K562 (cell line): ENCODE measurements around the gene XPR1. TPM values are rescaled to one million over a fixed set of nuclear protein-coding genes. Genes with fewer than 3 reads are reported as not detected.
A peak's percentile ranks its signal among the peaks of the same experiment; 100 is the strongest.

Experiments used
- ADNP ChIP-seq: fragments of 200-800 bp; sonication (Bioruptor generic); IDR thresholded peaks from 2 replicates; pipeline ENCODE4 v1.6.1; 2016; ENCODE audit warnings: missing genetic modification characterization, missing compliant biosample characterization
- HIVEP1 ChIP-seq: fragments of 250-450 bp; sonication (Bioruptor Pico); IDR thresholded peaks from 2 replicates; pipeline ENCODE4 v1.4.0; 2020; ENCODE audit warnings: mild to moderate bottlenecking
- MYC ChIP-seq, 2 experiments: fragments of 250-450 bp in 1 of 2; sonication (Bioruptor Pico) in 1 of 2; IDR thresholded peaks; 2 replicates each; pipeline versions ENCODE4 v1.5.1 to v1.6.1; 2012 to 2021; ENCODE audit warnings: low read depth in 2 of 2, borderline replicate concordance in 1 of 2, improper control_type of control experiment in 1 of 2, low read length in 1 of 2, mild to moderate bottlenecking in 1 of 2, moderate library complexity in 1 of 2
- NBN ChIP-seq: fragments of 450-650 bp; IDR thresholded peaks from 2 replicates; pipeline ENCODE4 v1.6.1; 2016; ENCODE audit warnings: low read depth, mild to moderate bottlenecking
- NCOA2 ChIP-seq, 2 experiments: fragments of 450-650 bp; IDR thresholded peaks; 2 replicates each; pipeline ENCODE4 v1.6.1; 2018; ENCODE audit warnings: mild to moderate bottlenecking in 2 of 2, moderate library complexity in 1 of 2; ENCODE audit not compliant: partially characterized antibody in 2 of 2
- NFATC3 ChIP-seq: fragments of 450-650 bp; IDR thresholded peaks from 2 replicates; pipeline ENCODE4 v1.6.1; 2017; ENCODE audit warnings: mild to moderate bottlenecking
- POU5F1 ChIP-seq: fragments of 150-350 bp; IDR thresholded peaks from 2 replicates; pipeline ENCODE4 v1.6.1; 2014; ENCODE audit warnings: borderline replicate concordance, low read length, low read depth, mild to moderate bottlenecking; ENCODE audit not compliant: partially characterized antibody
- PURB ChIP-seq: sonication (generic); formaldehyde crosslinking; IDR thresholded peaks from 2 replicates; pipeline ENCODE4 v1.9.0; 2021; ENCODE audit warnings: low read depth, mild to moderate bottlenecking, missing genetic modification reagents
- RBFOX2 ChIP-seq: fragments of 200-400 bp; formaldehyde crosslinking; IDR thresholded peaks from 2 replicates; pipeline ENCODE4 v1.6.1; 2017; ENCODE audit warnings: low read depth, mild to moderate bottlenecking, low read length, moderate library complexity
- RBM39 ChIP-seq: fragments of 200-400 bp; formaldehyde crosslinking; optimal IDR thresholded peaks from 2 replicates; pipeline ENCODE3; 2018; ENCODE audit warnings: low read depth, low read length
- SAFB ChIP-seq: fragments of 200-400 bp; formaldehyde crosslinking; IDR thresholded peaks from 2 replicates; pipeline ENCODE4 v1.6.1; 2017; ENCODE audit warnings: low read depth, low read length, borderline replicate concordance
- ZFP36 ChIP-seq: fragments of 150-350 bp; IDR thresholded peaks from 2 replicates; pipeline ENCODE4 v1.6.1; 2018; ENCODE audit warnings: low read length, low read depth; ENCODE audit not compliant: partially characterized antibody
- ZFX ChIP-seq: sonication (generic); formaldehyde crosslinking; IDR thresholded peaks from 2 replicates; pipeline ENCODE4 v1.8.0; 2022; ENCODE audit warnings: mild to moderate bottlenecking, missing genetic modification reagents, moderate library complexity
- ZMIZ1 ChIP-seq, 2 experiments: fragments of 150-350 bp in 1 of 2; IDR thresholded peaks; 2 replicates each; pipeline ENCODE4 v1.6.1; 2012 to 2016; ENCODE audit warnings: low read depth in 2 of 2, low read length in 2 of 2, mild to moderate bottlenecking in 1 of 2, moderate library complexity in 1 of 2
- ZNF133 ChIP-seq: fragments of 250-450 bp; sonication (Bioruptor Pico); IDR thresholded peaks from 2 replicates; pipeline ENCODE4 v1.4.0; 2020; ENCODE audit warnings: mild to moderate bottlenecking
- ZNF3 ChIP-seq: fragments of 250-450 bp; sonication (Bioruptor Pico); IDR thresholded peaks from 2 replicates; pipeline ENCODE4 v1.5.0; 2021; ENCODE audit warnings: mild to moderate bottlenecking, moderate library complexity
- ZNF583 ChIP-seq: fragments of 250-450 bp; sonication (Bioruptor Pico); IDR thresholded peaks from 2 replicates; pipeline ENCODE4 v1.4.0; 2020
- ZNF644 ChIP-seq: fragments of 200-800 bp; sonication (Bioruptor generic); IDR thresholded peaks from 2 replicates; pipeline ENCODE4 v1.6.1; 2016; ENCODE audit warnings: low read depth, missing genetic modification characterization, missing compliant biosample characterization
- ZNF696 ChIP-seq: fragments of 250-450 bp; sonication (Bioruptor Pico); conservative IDR thresholded peaks from 2 replicates; pipeline ENCODE4 v1.4.0; 2020; ENCODE audit warnings: mild to moderate bottlenecking, moderate library complexity
- polyA plus RNA-seq, 8 experiments: library from polyadenylated mRNA; depleted of rRNA in 4 of 8; stranded (reverse) in 5 of 8; unstranded in 3 of 8; fragments of >200 nt; fragmentation: Nextera tagmentation in 2 of 8; fragmentation: Illumina TruSeq in 1 of 8; extraction: Ambion mirVana in 2 of 8; extraction: Trizol in 1 of 8; gene quantifications; 2 replicates each; pipeline versions ENCODE4 v1.2.1 to v1.2.3, GENCODE V29; 2011 to 2014; ENCODE audit warnings: inconsistent platforms in 1 of 8, missing spikeins in 1 of 8
- total RNA-seq, 7 experiments: library from RNA; depleted of rRNA in 6 of 7; stranded (reverse); fragments of >200 nt in 6 of 7; fragmentation: Illumina TruSeq in 2 of 7; extraction: Trizol in 2 of 7; gene quantifications; 2 replicates each; pipeline versions ENCODE4 v1.2.1 to v1.2.3, GENCODE V29; 2011 to 2021; ENCODE audit warnings: low replicate concordance in 1 of 7
- TF ChIP-seq, protein P1 (sequence below): fragments of 250-450 bp; sonication (Bioruptor Pico); IDR thresholded peaks from 2 replicates; pipeline ENCODE4 v1.5.1; 2021; ENCODE audit warnings: mild to moderate bottlenecking
- TF ChIP-seq, protein P2 (sequence below), 2 experiments: IDR thresholded peaks; 2 replicates each; pipeline ENCODE4 v1.6.1; 2011; ENCODE audit warnings: borderline replicate concordance in 1 of 2, control low read depth in 1 of 2, low read depth in 1 of 2, low read length in 1 of 2, mild to moderate bottlenecking in 1 of 2, mixed read lengths in 1 of 2, moderate library complexity in 1 of 2; ENCODE audit not compliant: insufficient read depth in 1 of 2, insufficient read length in 1 of 2, poor library complexity in 1 of 2, severe bottlenecking in 1 of 2; ENCODE audit errors: extremely low read depth in 1 of 2

XPR1 gene
- total and polyA plus RNA-seq, 9 of the 15 experiments (the other 6 are each of a cell fraction or from before 2014, with no cell fraction given), result 3.0 to 66.2 (median 38.6) TPM

DNA sequence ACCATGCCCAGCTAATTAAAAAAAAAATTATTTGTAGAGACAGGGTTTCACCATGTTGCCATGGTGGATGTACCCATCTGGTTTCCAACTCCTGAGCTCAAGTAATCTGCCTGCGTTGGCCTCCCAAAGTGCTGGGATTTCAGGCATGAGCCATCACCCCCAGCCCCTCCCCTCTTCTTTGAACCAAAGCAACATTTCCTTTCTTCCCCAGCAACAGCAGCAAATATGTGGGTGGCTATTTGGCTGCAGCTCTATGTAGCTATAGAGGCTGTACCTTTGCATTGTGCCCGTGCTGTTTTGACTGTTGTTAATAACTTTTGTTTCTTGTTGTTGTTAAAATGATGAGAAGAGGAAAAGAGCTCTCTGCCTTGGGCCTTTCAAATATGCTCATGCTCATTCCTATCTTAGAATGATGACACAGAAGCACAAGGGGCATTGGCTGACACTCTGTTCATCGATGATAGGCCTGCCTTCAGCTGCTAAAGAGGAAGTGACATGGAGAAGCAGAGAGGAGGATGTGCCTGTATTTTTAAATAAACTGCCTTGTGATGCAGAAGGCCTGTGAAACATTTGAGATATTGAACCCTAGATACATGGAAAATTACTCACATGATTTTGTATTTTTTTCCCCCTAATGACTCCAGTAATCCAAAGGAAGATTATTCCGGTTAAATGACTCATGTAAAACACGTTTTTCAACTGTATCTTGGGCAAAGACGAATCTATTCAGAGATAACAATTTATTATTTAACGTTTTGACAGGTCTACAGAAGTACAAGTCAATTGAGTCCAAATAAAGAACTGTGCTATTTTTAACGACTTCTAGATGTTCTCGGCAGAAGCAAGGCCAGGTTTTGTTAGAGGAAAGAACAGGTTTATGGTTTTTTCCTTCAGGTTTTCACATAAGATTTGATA, 20.5 kb upstream of the XPR1 start (continued):
- no peak for TF ChIP-seq ZNF133 (CRISPR knock-in tag)
- TF ChIP-seq HIVEP1 (CRISPR knock-in tag), result 0 out of 2 replicates have a peak, but pooled peaks have one; percentile 29
- no peak; the same call in 1 of the 2 replicates for TF ChIP-seq ZNF583
- TF ChIP-seq MYC (IDR thresholded peaks at IDR 0.05; ENCODE audit: low read depth, low read length), result peak; percentile 70
- no peak for TF ChIP-seq MYC (CRISPR knock-in tag; IDR thresholded peaks at IDR 0.05; ENCODE audit: borderline replicate concordance, low read depth)
- no peak for TF ChIP-seq ZNF696 (CRISPR knock-in tag)
- no peak for TF ChIP-seq ZNF3
- peak in 1 of 2 experiments; percentile 73; a peak in 1 of 4 replicates for TF ChIP-seq ZMIZ1 (IDR thresholded peaks at IDR 0.05; ENCODE audit: low read depth in 2 of 2, low read length in 2 of 2)
- TF ChIP-seq RBFOX2, result peak; percentile 41; the same call in 1 of the 2 replicates
- TF ChIP-seq POU5F1, result no peak
- TF ChIP-seq, protein P1, sequence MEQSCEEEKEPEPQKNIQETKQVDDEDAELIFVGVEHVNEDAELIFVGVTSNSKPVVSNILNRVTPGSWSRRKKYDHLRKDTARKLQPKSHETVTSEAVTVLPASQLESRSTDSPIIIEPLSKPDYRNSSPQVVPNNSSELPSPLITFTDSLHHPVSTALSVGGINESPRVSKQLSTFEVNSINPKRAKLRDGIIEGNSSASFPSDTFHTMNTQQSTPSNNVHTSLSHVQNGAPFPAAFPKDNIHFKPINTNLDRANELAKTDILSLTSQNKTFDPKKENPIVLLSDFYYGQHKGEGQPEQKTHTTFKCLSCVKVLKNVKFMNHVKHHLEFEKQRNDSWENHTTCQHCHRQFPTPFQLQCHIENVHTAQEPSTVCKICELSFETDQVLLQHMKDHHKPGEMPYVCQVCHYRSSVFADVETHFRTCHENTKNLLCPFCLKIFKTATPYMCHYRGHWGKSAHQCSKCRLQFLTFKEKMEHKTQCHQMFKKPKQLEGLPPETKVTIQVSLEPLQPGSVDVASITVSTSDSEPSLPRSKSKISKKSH (CRISPR knock-in tag), result no peak
- TF ChIP-seq RBM39, result no peak
- peak; percentile 80 for TF ChIP-seq ADNP (tag)
- TF ChIP-seq NFATC3, result peak; percentile 63
- no peak for TF ChIP-seq NCOA2 (IDR thresholded peaks at IDR 0.05; ENCODE audit: partially characterized antibody in 2 of 2)
- TF ChIP-seq ZFP36, result no peak
- no peak for TF ChIP-seq SAFB
- TF ChIP-seq ZFX (CRISPR knock-in tag), result peak; percentile 85
- TF ChIP-seq ZNF644 (tag), result peak; percentile 55
- TF ChIP-seq, protein P2, sequence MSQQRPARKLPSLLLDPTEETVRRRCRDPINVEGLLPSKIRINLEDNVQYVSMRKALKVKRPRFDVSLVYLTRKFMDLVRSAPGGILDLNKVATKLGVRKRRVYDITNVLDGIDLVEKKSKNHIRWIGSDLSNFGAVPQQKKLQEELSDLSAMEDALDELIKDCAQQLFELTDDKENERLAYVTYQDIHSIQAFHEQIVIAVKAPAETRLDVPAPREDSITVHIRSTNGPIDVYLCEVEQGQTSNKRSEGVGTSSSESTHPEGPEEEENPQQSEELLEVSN (IDR thresholded peaks at IDR 0.05; ENCODE audit: borderline replicate concordance in 1 of 2, extremely low read depth in 1 of 2, insufficient read depth in 1 of 2, insufficient read length in 1 of 2, low read depth in 1 of 2, low read length in 1 of 2, poor library complexity in 1 of 2, severe bottlenecking in 1 of 2), result no peak
- TF ChIP-seq NBN, result peak; percentile 53; the same call in 1 of the 2 replicates
- TF ChIP-seq PURB (CRISPR knock-in tag), result no peak
